HG02852 (cell line): ENCODE data around the gene WDR35.
"Not testable (repeated sequence)": the region's sequence is repeated elsewhere in the genome, so short reads cannot be mapped to it uniquely, and the experiment has no call there.

Source experiments
- ATAC-seq: cut with Tn5 transposase; IDR thresholded peaks from one replicate; pipeline ENCODE4 v1.9.1; 2021; ENCODE audit warnings: mild to moderate bottlenecking, moderate library complexity; ENCODE audit not compliant: unreplicated experiment

WDR35 gene

DNA sequence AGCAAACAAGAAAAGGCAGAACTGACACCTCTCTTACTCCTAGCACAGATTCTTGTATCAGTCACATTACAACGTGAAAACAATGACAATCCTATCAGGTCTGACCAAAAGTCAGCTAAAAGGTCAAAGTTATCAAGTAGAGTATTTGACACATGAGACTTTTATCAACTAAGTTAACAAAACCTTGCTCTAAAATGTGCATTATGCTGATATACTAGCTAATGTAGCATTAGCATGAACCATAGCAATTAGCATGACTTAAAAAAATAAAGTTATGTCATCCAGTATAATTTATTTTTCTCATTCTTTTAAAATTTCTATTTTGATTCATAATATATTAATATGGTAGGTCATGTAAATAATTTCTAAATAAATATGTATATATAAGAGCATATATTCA, 46.7 kb downstream of the WDR35 start:
- no peak for ATAC-seq

DNA sequence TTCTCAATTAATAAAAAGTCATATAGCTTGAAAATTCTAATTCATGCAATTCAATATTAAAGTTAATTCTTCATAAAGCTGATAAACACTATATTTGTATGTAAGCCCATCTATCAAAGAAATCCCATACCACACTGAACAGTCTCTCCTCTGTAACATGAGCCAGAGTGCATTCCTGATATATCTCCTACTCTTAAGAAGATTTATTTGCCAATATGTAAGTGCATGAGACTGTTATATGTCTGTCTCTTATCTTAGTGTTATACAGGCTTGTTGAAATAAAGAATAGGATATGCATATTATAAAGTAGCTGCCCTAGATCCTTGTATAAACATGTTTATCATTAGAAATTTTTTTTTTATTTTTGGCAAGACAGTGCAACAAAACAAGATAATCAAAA, 47.7 kb downstream of the WDR35 start:
- no peak for ATAC-seq

DNA sequence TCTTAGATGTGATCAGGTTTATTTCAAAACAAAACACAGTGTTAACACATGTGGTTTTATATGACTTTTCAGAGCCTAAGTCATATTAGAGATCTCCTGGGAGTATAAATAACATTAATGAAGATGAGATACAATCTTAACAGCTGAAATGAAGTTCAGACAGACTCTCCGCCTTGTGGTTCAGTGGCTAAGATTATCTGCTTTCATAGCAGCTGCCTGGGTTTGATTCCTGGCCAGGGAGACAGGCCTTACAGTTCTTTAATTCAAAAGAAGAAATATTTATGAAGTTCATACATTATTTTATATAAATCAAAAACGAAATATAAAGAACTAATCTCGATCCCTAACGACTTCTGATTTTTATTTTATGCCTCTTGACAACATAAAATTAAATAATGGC, 52.9 kb downstream of the WDR35 start:
- ATAC-seq: no peak

DNA sequence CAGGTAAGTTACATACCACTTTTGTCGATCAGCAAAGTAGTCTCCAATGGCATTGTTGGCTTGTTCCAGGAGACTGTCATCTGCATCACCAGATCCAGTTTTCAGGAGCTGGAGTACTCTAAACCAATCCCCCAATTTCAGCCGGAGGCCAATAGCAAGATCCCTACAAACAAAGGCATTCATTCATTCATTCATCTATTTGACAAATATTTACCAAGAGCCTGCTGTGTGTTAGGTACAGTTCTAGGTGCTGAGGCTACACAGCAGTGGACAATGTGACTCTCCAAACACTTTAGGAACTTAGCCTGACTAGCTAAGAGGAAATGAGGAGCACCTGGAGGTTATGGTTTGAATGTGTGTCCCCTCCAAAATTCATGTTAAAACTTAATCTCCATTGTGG, 53.7 kb downstream of the WDR35 start:
- no peak for ATAC-seq

DNA sequence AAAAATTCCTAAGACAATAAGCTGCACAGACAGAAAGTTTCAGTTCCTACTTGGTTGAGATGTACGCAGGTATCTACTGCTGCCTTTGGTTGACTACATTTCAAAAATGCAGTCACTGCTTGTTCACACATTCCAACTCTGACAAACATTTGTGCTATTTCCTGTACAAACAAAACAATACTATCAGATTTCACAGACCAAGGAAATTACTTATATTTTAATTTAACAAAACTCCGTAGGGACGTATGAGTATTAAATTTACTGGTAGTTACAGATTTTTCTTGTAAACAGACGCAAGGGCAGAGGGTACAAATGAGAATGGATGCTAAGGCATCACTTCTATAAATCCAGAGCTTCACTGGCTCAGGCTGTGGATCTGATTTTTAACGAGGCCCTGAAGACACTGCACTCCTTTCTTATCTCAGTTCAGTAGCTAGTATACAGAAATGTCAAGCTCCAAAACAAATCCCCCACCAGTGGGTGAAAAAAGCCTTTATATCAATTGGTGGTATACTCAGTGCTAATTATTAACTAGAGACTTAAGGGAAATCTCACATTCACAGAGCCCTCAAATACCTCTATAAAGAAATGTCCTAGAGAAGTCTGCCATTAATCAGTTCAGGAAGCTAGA, 56.4 kb downstream of the WDR35 start:
- ATAC-seq: peak; percentile 71

DNA sequence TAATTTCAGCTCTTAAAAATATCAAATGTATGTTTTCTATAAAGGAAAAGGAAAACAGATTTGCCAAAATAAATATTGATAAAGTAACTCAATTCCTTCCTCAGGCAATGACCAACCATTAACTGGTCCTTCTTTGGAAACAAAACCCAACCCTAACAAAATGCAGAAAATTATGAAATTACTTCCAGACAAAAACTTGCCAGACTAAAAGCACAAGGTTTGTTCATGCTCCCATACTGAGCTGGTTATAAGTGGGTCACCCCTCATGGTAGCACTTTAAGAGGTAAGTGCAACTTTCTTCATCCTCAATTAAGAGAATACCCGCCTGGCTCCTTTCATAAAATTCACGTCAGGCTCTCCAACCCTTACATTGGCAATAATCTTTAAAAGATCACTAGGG, 57.0 kb downstream of the WDR35 start:
- ATAC-seq: peak; percentile 31

DNA sequence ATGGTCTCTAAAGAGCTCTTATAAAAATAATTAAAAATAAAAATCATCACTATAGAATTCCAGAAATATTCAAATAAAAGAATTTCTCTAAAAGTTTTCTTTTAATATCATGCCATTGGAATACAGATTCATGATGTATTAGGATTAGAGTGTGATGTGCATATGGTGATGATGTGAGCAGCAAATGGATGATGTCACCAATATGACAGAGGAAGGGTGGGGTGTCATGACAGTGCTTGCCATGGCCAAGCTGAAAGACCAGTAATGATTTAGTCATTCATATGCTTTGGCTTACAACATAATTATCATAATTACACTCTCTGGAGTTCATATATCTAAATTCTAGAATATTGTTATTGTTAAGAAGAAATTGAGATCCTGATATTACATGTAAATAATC, 60.7 kb downstream of the WDR35 start:
- no peak for ATAC-seq

DNA sequence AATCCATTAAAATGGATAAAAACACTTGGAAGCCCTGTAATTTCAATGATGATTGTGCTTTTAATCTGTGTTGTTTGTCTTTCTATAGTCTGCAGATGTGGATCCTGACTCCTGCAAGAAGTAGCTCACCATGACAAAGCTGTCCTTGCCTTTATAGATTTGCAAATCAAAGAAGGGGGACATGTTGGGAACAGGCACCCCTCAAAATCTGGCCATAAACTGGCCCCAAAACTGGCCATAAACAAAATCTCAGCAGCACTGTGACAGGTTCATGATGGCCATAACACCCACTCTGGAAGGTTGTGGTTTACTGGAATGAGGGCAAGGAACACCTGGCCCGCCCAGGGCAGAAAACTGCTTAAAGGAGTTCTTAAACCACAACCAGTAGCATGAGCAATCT, 62.1 kb downstream of the WDR35 start:
- not testable (repeated sequence) for ATAC-seq

DNA sequence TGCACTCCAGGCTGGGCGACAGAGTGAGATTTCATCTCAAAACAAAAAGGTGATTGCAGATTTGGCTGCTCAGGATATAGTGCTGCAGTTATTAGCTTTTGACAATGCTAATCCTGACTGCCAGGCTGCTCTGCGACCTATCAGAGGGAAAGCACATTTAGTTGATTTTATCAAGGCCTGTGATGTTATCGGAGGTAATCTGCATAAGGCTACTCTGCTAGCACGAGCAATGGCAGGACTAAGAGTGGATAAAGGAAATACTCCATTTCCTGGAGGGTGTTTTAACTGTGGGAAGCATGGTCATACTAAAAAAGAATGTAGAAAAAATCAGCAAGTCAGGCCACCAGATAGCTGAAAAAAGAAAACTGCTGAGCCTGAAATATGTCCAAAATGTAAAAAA, 65.4 kb downstream of the WDR35 start:
- ATAC-seq: not testable (repeated sequence)

DNA sequence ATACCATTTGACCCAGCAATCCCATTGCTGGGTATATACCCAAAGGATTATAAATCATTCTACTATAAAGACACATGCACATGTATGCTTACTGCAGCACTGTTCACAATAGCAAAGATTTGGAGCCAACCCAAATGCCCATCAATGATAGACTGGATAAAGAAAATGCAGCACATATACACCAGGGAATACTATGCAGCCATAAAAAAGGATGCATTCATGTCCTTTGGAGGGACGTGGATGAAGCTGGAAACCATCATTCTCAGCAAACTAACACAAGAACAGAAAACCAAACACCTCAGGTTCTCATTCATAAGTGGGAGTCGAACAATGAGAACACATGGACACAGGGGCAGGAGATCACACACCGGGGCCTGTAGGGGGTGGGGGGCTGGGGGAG, 67.7 kb downstream of the WDR35 start:
- ATAC-seq: not testable (repeated sequence)

DNA sequence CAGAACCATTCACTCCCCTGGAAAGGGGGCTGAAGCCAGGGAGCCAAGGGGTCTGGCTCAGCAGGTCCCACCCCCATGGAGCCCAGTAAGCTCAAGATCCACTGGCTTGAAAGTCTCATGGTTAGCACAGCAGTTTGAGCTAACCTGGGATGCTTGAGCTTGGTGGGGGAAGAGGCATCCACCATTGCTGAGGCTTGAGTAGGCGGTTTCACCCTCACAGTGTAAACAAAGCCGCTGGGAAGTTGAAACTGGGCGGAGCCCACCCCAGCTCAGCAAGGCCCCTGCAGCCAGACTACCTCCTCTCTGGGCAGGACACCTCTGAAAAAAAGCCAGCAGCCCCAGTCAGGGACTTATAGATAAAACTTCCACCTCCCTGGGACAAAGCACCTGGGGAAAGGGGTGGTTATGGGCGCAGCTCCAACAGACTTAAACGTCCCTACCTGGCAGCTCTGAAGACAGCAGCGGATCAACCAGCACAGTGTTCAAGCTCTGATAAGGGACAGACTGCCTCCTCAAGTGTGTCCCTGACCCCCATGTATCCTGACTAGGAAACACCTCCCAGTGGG, 73.4 kb downstream of the WDR35 start:
- ATAC-seq: no peak

DNA sequence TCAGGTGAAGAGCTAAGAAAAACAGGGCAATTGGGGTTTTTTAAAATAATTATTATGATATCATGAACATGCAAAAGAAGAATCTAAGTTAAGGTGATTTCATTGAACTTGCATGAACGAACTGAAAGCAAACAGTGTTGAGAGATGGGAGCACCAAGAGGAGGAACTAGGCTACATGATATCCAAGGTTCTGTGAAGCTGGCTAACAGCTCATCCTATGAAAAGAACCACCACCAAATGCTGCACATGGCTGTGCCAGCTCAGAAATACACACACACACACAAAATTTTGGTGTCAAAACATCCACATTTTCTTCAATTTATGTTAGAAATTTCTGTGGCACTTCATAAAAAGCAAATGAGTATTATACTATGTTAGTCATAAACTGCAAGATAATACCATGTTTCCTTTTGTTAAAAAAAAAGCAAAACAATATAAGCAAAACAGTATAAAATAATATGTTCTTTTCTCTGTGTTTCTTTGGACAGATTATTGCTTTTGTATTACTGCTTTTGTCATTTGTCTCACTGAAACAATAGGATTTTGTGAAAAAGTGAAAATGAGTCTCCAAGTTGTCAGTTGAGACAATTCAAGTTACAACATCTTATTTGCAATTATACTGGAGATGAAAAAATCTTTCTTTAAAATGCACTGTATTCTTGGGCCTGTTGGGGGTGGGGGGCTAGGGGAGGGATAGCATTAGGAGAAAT, 75.5 kb downstream of the WDR35 start:
- no peak for ATAC-seq

DNA sequence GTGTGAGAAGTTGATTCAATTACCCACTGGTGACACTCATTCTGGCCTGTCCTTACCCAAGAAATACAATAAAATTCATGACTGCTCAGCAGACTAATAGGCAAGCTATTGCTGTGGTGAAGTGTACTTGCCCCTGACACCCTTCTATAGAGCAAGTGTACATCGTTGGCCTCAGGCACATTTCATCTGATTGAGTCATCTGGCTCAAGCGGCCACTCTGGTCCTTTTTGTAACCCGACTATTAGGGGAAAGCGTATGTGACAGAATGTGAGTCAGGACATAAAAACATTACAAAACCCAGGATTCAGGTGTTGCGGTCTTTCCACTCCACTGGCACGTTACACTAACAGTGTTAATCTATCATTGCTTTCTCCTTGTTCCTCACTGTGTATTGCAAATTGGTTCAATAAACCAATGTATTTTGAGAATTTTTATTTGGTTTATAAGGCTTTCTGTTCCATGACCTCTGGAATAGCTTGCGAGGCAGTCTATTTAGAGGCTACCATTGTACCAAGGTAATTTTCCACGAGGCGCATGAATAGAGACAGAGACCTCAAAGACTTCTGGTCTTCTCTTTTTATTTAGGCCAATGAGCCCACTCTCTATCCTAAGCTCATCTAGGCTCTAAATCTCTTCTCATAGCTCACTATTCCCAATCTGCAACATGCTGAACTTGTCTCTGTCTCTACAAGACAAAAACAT, 77.9 kb downstream of the WDR35 start:
- ATAC-seq: no peak

DNA sequence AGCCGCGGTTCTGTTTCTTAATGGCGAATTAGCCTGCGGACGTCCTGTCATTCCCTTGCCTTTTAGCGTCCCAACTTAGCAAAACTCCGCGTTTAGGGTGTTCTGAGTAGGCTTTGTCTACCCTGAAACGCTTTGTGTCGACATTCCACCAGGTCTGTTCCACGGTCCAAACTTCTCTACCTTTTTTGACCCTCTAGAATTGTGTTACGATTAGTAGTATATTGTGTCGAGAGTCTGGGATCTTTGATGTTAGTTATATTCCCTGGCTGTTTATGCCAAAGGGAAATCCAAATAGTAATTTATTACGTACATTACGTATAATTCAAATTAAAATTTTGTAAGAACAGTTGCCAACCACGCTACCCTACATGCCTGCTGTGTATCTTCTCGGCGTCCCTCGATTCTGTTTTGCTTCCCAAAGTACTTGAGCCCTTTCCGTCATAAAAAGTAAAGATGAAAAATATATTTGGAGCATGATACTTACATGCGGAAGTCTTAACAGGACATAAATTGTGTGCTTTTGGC, 87.6 kb downstream of the WDR35 start:
- no peak for ATAC-seq

DNA sequence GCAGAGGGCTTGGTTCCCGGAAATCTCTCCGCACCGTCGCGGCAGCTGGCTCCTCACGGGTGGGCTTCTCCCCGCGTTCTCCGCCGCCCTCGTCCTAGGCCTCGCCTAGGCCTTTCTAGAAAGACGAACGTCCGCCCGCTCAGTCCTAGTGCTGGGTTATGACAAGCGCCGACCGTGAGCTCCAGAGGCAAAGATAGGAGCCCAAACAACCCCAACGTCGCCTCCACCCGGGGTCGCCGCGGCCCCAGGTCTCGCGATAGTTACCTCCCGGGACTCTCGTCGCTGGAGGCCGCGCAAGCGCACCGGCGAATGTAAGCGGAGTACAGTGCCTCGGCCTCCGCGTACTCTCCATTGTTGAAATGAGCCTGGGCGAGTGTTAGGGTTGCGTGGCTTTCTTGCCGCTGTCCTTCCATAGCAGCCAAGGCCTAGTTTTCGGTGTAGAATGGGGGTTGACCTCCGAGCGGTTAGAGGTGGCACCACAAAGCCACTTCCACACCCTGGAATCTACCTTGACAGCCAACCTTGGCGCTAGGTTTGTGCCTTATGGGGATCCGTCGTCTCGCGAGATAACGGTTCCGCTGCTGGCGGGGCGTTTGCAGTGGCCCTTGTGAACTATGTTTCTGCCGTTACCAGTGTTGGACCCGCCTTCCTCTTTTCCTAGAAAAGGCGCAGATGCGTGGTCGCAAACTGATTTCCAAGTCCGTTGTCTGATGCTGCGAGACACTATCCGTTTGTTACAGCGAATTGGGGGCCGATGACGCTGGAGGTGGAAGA, 88.3 kb downstream of the WDR35 start, which contains the start of gene TTC32:
Gene TTC32, minus strand, starts transcription at position 542 of the 774 bp plus-strand sequence. Its CDS starts 129 bp downstream, at position 413.
- peak; percentile 84 for ATAC-seq

DNA sequence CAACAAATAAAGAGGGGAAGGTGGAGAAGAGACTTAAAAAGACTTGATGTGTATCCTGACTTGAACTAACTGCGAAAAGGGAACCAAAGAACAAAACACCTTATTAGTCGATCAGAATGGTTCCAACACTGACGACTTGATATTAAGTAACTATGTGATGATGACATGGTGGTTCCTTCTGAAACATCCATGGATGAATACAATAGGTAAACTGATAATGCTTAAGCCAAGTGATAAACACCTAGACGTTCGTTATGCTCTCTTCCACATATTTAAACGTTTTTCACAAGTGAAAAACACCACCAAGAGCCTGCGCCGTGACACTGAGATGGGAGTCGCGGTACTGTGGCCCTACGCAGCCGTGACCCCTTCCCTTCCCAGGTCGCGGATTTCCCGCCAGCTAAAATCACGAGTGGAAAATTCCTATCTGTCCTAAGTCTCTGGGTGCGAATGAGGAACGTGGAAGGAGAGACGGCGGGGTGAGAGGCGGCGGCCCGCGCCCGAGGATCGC, 88.9 kb downstream of the WDR35 start:
- ATAC-seq: peak; percentile 5

DNA sequence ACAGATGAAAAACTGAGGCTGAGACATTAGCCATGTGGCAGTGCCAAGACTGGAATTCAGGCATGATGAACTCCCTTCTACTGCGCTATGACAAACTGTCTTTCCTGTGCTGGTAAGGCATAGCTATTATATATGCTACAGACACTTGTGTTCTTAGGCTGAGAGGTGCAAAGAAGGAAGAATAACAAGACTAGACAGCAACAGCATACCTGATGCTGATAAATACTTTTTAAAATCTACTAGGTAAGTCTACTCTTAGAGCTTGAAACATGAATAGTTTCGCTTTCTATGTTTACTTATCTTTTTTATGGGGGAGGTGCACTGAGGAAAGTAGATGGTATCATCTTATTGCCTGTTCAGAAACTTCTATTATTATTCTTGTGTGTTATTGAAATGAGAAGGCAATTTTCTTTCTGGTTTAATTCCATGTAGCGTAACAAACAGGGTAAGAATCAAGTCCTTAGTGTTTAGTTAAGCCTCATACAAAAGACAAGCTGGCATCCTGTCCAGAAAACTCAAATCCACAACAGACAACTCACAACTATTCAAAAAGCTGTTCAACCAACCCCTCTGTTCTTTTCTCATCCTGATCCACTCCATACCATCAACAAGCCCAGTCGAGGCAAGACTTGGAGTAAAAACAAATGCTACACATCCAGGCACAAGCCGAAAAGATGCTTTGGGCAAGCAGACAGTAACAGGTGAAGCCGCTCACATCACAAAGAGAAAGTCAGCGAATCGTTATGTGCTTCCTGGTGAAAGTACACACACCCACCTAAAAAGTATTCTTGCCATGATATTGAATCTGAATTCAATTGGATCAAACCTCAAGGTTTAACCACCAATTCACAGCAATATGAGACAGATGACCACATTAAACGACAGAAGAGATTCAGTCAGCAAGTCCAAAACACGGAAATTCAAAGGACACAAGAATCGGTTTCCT, 89.6 kb downstream of the WDR35 start:
- ATAC-seq: peak; percentile 21

DNA sequence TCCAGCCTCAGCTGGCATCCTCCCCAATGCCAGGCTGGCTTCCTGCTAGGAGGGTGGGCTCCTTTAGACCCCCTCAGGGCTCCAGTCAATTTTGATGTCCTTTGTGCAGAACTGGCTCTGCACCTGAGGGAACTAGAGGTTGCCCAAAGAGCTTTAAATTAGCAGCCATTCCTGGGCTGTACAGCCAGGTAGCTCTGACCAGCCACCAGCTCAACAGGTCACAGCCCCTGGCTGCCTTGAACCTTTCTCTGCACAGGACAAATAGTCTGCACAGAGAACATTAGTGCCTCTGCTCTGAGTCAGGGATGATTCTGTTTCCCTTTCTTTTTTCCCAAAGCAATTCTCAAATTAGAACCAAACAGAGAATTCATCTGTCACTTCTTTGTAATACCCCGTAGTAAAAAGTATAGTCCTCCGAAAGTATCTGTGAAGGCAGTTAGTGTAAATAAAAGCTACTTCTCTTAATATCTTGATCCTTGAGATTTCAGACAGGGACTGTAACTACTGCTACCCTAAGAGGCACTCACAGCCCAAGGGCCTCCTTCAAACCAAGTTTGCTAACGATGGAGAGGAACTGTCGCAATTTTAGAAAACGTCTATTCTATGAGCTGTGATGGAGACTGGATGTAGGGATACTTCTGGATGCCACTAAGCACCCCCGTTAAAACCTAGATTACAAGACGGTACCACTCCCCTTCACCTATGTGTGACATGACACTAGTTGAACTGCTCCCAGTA, 91.1 kb downstream of the WDR35 start:
- ATAC-seq: no peak
